DMS53 treated with DMSO at 0.1 percent for 48 hours (cell line): ENCODE measurements around the gene HMG20A.

Experiments used
- DNase-seq: peaks from one replicate; lab custom pipeline; 2025; ENCODE audit not compliant: unreplicated experiment; lab: John Stamatoyannopoulos, UW

Gene HMG20A

DNA sequence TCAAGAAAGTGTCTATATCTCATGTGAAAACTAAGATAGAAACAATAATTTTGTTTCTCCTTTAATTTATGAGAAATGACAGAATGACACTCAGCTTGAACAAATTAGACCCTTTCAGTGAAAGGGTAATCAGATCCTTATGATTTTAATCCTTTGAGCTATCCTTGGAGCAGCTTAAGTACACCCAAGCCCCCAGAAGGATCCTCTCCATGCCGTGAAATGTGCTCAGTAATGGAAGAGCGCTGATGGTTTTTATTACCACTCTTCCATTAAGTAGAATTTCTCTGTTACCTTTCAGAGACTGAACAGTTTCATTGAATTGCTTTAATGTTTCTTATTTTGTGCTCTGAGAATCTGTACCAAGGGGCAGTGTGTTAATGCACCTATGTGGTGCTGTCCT, 54.3 kb downstream of the HMG20A start:
- DNase-seq: no peak

DNA sequence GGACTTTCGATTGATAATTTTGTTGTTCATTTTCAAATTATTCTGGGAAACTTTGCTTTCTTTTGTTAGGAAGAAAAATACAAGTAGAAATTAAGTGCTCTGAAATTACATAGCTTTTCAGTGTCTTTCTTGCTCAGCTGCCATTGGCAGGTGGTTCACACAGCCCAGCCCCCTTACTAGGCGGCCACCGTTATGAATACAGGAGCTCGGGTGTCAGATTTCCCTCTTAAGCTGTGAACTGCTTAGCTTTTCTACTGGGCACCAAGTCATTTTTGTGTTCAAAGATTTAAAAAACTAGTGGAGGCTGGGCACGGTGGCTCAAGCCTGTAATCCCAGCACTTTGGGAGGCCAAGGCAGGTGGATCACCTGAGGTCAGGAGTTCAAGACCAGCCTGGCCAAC, 55.2 kb downstream of the HMG20A start:
- no peak for DNase-seq

DNA sequence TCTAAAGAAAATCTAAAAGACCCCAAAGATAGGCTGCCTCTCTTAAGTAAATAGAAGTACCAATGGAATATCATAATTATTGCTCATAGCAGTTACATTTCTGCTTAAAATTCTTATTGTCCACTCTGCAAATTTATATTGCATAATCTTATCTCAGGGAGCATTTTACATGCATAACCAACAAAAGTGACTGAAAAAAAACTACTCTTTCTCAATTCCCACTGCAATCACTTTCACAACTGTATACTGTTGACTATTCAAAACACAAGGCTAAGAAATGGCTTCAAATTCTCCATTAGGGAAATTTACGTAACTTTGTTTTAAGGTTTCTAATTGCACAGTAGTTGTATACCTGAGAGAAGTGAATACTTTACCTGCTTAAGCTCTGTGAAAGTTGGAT, 56.3 kb downstream of the HMG20A start:
- no peak for DNase-seq

DNA sequence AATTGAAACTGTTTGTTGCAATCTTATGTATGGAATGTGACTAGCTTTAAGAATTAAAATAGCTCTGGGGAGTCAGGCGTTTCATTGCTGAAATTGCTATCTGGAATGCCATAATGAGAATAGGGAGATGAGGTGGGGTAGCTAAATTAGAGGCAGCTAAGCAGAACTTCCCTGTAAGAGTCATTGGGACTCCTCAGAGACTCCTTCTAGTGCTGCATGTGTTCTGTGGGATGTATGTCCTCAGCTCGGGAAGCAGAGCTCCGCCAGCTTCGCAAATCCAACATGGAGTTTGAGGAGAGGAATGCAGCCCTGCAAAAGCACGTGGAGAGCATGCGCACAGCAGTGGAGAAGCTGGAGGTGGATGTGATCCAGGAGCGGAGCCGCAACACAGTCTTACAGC, 57.4 kb downstream of the HMG20A start:
- no peak for DNase-seq

DNA sequence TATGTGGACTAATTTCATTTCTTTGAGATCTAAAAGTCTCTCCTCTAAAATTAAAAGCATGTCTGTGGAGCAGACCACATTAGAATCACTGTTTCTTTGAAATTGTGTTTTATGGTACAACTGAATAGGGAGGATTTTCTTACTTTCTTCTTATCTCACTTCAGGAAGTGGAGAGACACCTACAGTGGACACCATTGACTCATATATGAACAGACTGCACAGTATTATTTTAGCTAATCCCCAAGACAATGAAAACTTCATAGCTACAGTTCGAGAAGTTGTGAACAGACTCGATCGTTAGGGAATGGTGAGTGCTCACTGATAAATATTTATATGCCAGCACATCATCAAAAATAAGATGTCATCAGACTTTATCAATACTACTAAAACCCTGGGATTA, 58.3 kb downstream of the HMG20A start:
- no peak for DNase-seq

DNA sequence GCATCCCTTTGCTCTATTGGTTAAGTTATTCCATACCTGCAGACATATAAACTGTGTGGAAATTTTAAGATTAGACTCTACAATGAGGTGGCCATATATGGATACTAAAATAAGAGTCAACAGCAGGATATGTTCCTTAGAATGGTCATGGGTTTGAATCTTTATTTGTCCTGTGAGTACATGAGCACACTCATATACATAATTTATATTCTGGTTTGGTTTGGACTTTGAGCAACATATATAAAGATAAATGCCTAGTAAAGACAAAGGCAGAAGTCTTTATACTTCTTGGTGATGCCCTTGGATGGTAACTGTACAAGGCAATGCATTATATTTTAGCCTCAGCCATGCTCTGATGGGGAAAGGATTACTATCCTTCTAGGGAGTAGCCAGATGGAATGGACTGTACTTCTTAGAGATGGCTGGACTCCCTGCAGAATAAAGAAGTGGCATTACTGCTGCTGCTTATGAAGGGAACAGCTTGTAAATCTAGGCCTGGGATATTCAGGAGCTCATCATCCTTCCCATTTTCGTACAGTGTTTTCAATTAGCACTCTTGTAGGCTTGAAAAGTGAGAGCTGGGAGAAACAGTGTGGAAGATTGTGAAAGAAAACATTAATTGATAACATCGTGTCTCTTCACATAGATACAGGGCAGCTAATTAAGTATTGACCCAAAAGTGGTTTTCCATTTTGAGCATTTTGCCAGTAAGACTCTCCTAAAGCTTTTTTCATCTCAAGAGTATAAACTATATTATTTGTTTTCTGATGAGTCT, 60.4 kb downstream of the HMG20A start:
- DNase-seq: no peak

DNA sequence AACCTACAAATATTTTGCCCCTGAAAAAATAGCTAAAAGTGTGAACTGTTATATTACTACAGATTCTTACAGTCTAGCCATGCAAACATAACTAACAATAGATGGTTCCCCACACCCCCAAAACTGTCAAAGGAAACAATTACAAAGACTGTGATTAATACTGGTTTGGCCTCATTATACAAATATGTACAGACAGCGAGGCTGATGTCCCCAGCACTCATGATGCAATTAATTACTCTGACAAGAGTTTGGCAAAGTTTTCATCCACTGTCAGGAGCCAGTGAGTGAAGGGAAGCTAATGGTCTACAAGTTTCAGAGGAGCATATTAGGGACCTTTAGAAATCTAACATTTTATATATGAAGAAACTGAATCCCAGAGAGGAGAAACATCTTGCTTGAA, 61.0 kb downstream of the HMG20A start:
- DNase-seq: no peak

DNA sequence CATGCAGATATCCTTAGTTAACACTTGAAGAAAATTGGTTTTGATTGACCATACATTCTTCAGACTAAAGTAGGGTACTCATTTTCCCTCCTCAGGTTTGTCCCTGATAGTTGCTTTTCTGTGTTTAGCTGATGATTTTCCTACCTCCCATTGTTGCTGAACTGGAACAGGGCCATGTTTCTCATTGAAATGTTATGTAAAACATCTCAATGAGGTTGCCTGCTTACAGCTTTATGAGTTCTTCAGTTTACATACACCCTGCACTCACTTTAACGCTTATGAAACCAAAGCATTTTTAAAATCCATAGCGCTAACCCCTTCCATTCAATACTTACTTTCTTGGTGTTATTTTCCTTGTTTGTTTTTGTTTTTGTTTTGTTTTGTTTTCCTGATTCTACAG, 61.9 kb downstream of the HMG20A start:
- no peak for DNase-seq

DNA sequence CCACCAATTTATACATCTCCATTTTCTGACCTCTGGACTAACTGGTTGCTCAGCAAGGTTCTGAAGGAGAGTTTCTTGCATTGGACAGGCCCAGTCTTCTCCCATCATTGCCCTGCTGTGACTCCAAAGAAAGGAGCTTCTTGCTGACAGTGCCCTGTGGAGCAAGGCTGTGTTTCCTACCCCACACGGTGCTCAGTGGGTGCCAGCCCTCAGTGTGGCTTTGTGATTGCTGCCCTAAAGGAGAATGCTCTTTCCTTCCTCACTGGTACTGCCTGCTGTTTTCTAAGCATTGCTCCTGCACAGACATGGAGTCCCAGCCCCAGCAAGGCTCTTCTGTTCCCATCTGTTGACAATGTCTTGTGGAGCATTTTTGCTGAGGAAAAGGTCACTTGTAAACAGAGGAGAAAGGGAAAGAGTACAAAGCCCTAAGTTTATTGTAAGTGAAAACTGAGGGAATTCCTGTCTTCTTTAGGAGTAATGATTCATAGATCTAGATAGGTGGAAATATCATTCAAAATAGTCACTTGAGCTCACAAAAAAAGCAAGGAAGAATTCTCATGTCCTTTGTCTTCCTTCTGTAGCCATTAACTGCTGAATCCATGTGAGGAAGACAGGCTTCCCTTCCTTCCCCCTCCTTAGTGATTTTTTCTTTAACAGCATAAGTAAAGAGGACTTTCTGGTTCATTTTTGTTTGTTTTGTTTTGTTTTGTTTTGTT, 62.9 kb downstream of the HMG20A start:
- no peak for DNase-seq

DNA sequence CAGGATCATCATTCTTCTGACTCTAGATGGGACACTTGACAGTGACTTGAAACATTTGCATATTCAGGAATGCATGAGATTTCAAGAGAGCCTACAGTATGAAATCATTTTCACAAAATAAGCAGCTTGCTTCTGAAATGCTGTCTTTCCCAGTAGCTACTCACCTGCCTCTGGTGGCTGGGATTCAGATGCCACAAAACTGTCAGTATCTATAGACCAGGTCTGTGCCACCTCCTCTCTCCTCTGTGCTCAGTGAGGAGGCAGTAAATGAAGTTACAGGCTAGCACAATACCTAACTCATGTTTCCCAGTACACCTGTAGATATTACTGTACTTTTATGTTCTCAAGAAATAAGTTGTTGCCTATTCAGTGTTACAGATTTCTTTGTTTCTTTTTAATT, 64.3 kb downstream of the HMG20A start:
- no peak for DNase-seq

DNA sequence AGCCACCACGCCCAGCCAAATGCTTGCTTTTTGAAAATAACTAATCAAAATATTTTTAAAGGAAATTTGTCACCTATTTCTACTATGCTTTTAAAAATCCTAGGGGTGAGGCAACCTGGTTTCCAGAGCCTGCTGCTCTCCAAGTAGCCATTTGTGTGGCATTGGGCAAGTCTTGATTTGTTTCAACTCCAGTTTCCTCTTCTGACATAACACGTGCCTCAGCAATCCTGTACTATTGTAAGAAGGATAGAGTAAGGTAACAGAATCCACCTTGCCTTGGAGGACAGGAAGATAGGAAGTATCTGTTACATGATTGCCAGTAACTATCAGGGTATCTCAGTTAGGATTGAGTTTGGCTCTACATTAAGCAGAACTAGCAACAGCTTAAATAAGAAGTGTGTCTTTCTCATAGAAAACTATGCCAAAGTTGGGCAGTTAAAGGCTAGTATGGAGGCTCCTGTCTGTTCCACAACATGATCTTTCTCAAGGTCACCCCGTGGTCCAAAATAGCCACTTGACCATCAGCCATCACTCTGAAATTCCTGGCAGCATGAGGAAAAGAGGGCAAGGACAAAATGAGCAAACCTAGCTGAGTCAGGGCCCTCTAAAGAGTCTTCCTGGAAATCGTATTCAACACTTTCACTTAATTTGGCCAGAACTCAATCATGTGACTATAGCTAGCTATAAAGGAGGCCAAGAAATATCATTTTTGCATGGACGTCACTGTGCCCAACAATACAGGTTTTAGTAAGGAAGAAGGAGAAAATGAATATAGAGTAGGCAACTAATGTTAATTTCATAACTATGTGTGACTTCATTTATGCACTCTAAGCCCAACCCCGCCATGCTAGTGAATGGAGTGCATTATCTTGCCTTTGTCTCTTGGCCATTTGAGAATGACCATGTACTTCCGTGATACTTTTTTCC, 66.1 kb downstream of the HMG20A start:
- DNase-seq: no peak

DNA sequence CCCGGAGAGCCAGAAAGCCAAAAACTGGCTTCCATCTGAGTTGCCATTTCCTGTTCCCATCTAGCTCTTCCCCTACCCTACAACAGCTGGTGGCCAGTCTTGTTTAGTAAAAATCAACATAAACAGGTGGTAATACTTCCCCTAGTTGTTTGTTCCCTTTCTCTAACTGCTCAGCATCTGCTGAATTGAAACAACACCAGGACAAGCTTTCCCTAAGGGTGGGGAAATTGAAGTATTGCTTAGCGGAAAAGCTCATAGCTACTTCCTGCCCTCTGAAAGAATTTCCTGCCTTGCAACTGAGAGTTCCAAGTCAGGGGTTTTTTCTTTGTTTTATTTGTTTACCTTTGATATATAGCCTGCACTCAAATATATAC, 66.8 kb downstream of the HMG20A start:
- no peak for DNase-seq

DNA sequence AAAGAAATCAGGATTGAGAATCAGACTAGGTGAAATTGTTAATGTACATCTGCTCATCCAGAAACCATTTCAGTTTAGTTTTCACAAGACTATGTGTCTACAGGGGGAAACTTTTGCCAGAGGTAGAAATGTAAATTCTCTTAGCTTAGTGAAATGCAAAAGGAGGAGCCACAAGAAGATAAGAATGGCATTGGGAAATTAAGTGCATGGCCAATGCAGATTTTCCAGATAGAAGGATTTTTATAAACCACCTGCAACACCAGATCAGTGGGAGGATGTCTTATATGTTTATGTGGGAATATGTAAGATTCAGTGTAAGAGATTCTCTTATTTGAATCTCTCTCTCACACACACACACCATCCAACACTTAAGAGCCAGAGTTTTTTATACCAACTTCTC, 67.2 kb downstream of the HMG20A start:
- DNase-seq: no peak

DNA sequence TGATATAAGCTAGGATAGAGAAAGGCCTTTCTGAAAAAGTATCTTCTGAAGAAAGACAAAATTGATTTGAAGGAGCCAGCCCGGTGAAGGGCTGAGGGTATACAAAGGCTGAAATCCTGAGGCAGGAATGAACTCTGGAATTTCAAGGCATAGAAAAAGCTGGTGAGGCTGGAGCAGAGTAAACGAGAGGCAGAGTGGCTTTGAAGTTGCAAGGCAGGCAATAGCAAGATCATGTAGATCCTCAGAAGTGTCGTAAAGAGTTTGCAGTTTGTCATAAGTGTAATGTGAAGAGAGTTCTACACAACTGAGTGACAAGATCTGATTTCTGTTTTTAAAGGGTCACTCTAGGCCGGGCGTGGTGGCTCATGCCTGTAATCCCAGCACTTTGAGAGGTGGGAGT, 69.0 kb downstream of the HMG20A start:
- DNase-seq: no peak

DNA sequence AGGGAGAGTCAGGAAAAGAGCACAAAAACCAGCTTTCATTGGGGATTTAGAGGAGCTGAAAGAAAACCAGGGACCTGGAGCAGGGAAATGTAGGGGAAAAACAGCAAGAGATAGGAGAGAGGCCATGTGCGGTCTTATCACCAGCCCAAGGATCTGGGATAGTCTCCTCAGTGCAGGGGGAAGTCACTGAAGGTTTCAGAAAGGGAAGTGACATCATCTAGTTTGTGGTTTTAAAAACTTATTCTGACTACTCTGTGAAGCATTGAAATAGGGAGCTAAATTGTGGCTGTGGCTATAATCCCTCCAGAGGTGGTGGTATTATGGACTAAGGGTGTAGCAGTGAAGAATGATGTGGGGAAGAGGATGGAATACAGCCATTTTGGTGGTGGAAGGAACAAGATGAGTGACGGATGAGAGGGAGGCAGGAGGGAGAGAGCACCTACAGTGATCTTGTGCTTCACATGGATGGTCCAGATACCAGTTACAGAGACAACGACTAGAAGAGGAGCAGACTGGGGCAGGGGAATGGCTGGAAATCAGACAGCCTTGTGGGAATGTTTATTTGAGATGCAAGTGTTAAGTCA, 72.7 kb downstream of the HMG20A start:
- DNase-seq: no peak

DNA sequence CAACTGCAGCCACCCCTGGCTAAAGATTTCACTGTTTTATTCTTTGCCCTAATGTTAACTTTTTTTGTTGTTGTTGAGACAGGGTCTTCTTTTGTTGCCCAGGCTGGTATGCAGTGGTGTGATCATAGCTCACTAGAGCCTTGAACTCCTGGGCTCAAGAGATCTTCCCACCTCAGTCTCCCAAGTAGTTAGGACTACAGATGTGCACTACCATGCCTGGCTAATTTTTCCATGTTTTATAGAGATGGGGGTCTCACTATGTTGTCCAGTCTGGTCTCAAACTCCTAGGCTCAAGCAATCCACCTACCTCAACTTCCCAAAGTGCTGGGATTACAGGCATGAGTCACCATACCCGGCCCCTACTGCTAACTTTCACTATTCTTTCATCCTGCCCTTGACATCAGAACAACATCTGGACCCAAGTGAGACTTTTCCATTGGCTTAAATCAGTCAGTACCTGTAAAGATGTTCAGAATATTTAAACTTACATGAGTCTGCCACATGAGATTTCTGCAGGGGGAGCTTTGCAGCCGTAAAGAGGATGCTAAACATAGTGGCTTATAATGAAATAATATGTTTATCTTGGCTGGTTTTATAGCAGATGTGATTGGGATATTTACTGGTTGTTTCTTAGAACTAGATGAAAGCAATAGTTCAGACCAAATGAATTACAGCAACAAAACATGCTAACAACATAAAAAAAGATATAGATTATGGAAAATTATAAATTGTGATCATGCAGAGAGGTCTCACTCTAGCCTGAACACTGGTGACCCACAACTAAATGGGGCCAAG, 73.6 kb downstream of the HMG20A start:
- no peak for DNase-seq

DNA sequence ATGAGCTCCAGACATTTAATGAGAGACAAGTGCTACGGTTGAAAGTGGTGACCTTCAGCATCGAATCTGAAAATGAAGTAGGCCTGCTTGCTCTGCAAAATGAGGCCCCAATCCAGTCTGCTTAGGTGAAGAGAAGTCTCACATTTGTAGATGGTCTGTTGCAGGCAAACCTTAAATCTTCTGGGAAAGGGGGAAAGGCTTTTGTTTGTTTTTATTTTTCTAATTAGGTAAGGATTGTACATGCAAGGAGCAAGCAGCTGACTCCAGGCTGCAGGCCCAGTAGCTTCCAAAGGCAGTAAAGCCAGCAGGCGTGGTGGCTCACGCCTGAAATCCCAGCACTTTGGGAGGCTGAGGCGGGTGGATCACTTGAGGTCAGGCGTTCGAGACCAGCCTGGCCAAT, 74.3 kb downstream of the HMG20A start:
- DNase-seq: no peak

DNA sequence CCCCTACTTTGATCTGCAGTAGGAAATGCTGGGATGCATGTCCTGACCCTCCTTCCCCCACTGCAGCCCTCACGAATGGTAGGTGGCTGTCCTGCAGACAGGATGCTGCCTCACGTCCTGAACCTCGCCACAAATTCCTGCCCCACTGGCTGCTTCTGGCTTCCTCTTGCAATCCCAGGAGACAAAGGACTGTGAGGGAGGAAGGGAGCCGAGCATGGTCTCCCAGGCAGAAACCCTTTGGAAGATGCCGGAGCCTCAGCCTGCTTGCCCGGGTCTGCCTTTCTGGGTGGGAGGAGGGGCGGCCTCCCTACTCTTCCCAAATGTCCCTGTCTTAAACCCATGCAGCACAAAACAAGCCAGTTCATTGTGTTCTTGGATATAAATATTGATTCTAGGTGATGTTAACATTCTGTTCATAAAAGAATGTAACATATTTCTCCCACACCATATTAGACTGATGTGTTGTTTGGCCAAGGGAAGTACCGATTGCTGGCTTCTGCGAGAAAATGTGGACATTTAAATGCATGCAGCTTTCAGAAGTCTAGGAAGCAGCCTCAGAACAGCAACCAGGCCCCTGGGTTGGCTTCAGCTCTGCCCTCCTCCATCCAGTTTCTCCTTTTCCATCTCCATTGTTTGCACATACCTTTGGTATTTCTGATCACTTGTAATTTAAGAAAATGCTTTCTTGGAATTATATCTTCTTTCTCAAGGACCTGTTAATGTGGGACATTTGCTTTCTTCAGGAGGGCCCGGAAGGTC, 75.3 kb downstream of the HMG20A start:
- no peak for DNase-seq

DNA sequence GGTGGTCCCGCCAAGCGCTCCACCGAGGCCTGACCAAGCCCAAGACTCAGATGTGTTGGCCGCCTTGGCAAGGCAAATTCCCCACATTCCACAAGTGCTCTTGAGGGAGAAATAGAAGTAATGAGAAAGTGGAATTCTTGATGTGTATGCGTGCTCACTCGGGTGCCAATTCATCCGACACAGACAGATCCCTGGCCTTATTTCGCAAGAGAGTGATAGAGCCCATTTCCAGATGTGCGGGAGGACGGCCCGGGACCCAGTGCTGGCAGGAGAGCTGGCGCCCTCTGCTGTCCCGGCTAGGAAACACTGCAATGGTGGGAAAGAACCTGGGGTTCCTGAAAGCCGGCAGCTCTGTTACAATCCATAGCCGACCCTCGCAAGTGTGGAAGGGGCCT, 76.0 kb downstream of the HMG20A start:
- DNase-seq: peak; percentile 42
